OCI-LY3 (cell line): ENCODE data around the gene AUTS2.

Experiments used
- H2AFZ ChIP-seq: fragments of 200-600, 300-600 bp; shearing (Covaris generic); 2 replicates; pipeline ENCODE4 v1.6.0; 2014; ENCODE audit warnings: antibody characterized with exemption, low read depth, low read length
- H3K27ac ChIP-seq: fragments of 200-600, 300-600 bp; sonication (generic); 2 replicates; pipeline ENCODE4 v1.5.1; 2014; ENCODE audit warnings: mild to moderate bottlenecking, low read length, moderate library complexity, mixed read lengths
- H3K27me3 ChIP-seq: fragments of 200-600, 300-600 bp; sonication (generic); 2 replicates; pipeline ENCODE4 v1.6.1; 2014; ENCODE audit warnings: low read depth, low read length, mixed read lengths
- H3K36me3 ChIP-seq: fragments of 200-600, 300-600 bp; sonication (generic); replicated peaks from 2 replicates; pipeline ENCODE3; 2014; ENCODE audit warnings: low read depth, low read length, mixed read lengths
- H3K4me1 ChIP-seq: fragments of 300-600, 200-600 bp; sonication (generic); 2 replicates; pipeline ENCODE4 v1.6.1; 2014; ENCODE audit warnings: low read length, mixed read lengths
- H3K4me2 ChIP-seq: fragments of 200-600, 300-600 bp; sonication (generic); 2 replicates; pipeline ENCODE4 v1.6.1; 2014; ENCODE audit warnings: low read length, mixed read lengths
- H3K4me3 ChIP-seq: fragments of 300-600, 200-600 bp; sonication (generic); 2 replicates; pipeline ENCODE4 v1.5.1; 2014; ENCODE audit warnings: antibody characterized with exemption, mild to moderate bottlenecking, low read length, moderate library complexity
- H3K79me2 ChIP-seq: fragments of 300-600, 200-600 bp; shearing (Covaris generic); 2 replicates; pipeline ENCODE4 v1.6.1; 2014; ENCODE audit warnings: mild to moderate bottlenecking, low read length, mixed read lengths
- H3K9ac ChIP-seq: fragments of 300-600, 200-600 bp; shearing (Covaris generic); 2 replicates; pipeline ENCODE4 v1.6.0; 2014; ENCODE audit warnings: mild to moderate bottlenecking, low read length, moderate library complexity
- H3K9me3 ChIP-seq: fragments of 200-600, 300-600 bp; shearing (Covaris generic); 2 replicates; pipeline ENCODE4 v1.6.1; 2014; ENCODE audit warnings: low read length, mixed read lengths; ENCODE audit not compliant: insufficient read depth
- H4K20me1 ChIP-seq: fragments of 200-600, 300-600 bp; sonication (generic); 2 replicates; pipeline ENCODE4 v1.6.1; 2016; ENCODE audit warnings: low read length, mixed read lengths; ENCODE audit not compliant: insufficient read depth
- EZH2phosphoT487 ChIP-seq: fragments of 200-600 bp; shearing (Covaris generic); IDR thresholded peaks from 2 replicates; pipeline ENCODE4 v1.6.1; 2018; ENCODE audit warnings: antibody characterized with exemption, mixed run types, low read depth
- TF ChIP-seq, protein P1 (sequence below): fragments of 200-600, 300-600 bp; sonication (generic); IDR thresholded peaks from 2 replicates; pipeline ENCODE4 v1.5.1; 2014; ENCODE audit warnings: antibody characterized with exemption, low read length, low read depth

The AUTS2 gene

DNA sequence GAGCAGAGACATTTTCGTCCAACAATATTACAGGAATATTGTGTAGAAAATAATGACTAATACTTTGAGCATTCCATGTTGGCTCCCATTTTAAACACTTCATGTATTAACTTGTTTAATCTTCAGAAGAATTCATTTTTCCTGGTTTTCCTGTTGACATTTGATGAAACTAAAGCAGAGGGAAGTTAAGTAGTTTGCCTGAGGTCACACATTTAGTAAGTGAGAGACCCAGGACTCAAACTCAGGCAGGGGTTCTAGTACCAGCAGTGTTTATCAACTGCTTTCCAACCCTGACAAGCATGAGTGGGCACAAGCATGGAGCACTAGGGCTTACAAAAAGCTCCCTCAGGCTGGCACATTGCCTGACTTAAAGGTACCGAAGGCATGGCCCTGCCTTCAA, 719.1 kb downstream of the AUTS2 start:
- Histone ChIP-seq H4K20me1 (no peaks in the 10 kb centered on the region), H3K4me1 (no peaks in the 10 kb centered on the region), H2AFZ (no peak overlapping the region), H3K4me2 (no peak overlapping the region), H3K36me3 (no peaks in the 10 kb centered on the region), H3K9me3 (no peaks in the 10 kb centered on the region), H3K79me2 (no peaks in the 10 kb centered on the region), H3K27me3 (no peaks in the 10 kb centered on the region), H3K4me3 (no peak overlapping the region), H3K27ac (no peak overlapping the region), H3K9ac (no peak overlapping the region)
- TF ChIP-seq, protein P1, sequence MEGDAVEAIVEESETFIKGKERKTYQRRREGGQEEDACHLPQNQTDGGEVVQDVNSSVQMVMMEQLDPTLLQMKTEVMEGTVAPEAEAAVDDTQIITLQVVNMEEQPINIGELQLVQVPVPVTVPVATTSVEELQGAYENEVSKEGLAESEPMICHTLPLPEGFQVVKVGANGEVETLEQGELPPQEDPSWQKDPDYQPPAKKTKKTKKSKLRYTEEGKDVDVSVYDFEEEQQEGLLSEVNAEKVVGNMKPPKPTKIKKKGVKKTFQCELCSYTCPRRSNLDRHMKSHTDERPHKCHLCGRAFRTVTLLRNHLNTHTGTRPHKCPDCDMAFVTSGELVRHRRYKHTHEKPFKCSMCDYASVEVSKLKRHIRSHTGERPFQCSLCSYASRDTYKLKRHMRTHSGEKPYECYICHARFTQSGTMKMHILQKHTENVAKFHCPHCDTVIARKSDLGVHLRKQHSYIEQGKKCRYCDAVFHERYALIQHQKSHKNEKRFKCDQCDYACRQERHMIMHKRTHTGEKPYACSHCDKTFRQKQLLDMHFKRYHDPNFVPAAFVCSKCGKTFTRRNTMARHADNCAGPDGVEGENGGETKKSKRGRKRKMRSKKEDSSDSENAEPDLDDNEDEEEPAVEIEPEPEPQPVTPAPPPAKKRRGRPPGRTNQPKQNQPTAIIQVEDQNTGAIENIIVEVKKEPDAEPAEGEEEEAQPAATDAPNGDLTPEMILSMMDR = no peak
- TF ChIP-seq EZH2phosphoT487 = no peak

DNA sequence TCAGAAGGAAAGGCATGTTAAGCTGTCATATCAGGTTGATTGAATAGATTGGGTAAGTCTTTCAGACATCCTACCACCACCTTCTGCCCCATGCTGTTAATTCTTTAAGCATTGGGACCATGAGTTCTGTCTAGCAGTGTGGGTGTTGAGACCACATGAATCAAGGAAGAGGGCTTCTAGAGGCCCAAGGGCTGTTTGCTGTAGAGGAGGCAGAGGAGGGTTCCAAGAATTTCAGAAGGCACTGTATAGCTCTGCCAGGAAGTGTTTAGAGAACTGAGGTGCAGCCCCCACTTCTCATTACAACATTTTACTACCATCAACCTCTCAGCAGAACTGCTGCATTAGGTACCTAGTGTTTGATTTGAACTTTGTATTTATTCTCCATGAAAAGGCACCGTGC, 720.2 kb downstream of the AUTS2 start:
- H3K4me1 ChIP-seq = no peaks in the 10 kb centered on the region
- no peaks in the 10 kb centered on the region for H4K20me1 ChIP-seq
- H3K4me3 ChIP-seq = no peak overlapping the region
- H3K9ac ChIP-seq = no peak overlapping the region
- H3K27me3 ChIP-seq = no peaks in the 10 kb centered on the region
- H3K4me2 ChIP-seq = no peak overlapping the region
- H3K27ac ChIP-seq = no peak overlapping the region
- H3K79me2 ChIP-seq = no peaks in the 10 kb centered on the region
- H3K36me3 ChIP-seq = no peaks in the 10 kb centered on the region
- H2AFZ ChIP-seq = no peak overlapping the region
- H3K9me3 ChIP-seq = no peaks in the 10 kb centered on the region
- TF ChIP-seq, protein P1 = no peak
- TF ChIP-seq EZH2phosphoT487 = no peak

DNA sequence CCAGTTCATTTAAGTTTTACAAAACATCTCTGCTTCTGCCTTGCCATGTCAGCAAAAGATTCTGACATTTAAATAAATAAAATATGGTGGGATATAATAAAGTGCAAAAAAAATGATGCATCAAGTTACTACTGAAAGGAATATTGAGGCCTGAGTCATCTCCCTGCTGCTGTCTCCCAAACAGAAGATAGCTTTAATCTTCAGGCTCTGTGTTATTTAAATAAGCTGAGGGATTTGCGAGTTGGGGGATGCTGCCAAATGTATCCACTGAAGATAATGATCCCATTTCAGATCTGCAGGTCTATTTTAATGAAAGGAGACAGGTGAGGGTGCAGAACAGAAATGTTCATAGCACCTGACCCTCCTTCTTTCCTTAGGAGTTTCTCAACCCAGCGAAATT, 720.8 kb downstream of the AUTS2 start:
- Histone ChIP-seq H2AFZ (no peak overlapping the region), H3K36me3 (no peaks in the 10 kb centered on the region), H3K9ac (no peak overlapping the region), H3K4me3 (no peak overlapping the region), H4K20me1 (no peaks in the 10 kb centered on the region), H3K27ac (no peak overlapping the region), H3K27me3 (no peaks in the 10 kb centered on the region), H3K79me2 (no peaks in the 10 kb centered on the region), H3K4me1 (no peaks in the 10 kb centered on the region), H3K4me2 (no peak overlapping the region), H3K9me3 (no peaks in the 10 kb centered on the region)
- TF ChIP-seq EZH2phosphoT487 = no peak
- TF ChIP-seq, protein P1 = no peak

DNA sequence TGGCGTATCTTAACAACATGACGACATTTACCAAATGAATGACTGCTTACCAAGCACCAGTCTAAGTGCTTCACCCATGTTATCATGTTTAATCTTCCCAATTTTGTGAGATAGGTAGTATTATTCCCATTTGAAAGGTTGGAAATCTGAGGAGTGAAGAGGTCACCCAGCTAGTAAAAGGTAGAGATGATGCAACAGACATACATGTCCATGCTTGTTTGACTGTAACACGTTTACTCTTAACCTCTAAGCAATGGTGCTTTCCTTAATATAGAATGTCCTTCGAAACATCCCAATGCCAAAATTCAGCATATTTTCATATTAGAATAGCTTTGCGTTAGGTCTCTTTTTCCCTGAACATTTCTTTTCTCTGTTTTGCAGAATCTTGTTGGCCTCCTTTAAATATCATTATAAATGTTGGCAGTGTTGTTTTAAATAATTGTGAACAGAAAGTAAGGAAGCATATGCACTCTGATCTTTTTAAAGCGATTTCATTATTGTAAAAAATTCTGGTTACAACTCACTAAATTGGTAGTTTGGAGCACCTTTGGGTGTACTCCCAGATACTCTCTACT, 722.8 kb downstream of the AUTS2 start:
- Histone ChIP-seq H3K27ac (no peak overlapping the region), H4K20me1 (no peaks in the 10 kb centered on the region)

More for the DNA sequence above, 722.8 kb downstream of the AUTS2 start:
- Histone ChIP-seq H3K4me1 (no peaks in the 10 kb centered on the region), H2AFZ (no peak overlapping the region), H3K4me2 (no peak overlapping the region), H3K79me2 (no peaks in the 10 kb centered on the region), H3K9me3 (no peaks in the 10 kb centered on the region), H3K36me3 (no peaks in the 10 kb centered on the region), H3K4me3 (no peak overlapping the region), H3K9ac (no peak overlapping the region), H3K27me3 (no peaks in the 10 kb centered on the region)
- TF ChIP-seq, protein P1 = no peak
- no peak for TF ChIP-seq EZH2phosphoT487
